ENCODE results near the gene SCYGR2. TPM values are rescaled to one million over a fixed set of nuclear protein-coding genes. Genes with fewer than 3 reads are reported as not detected.

Gene SCYGR2
- total RNA-seq, 2 experiments from 2014 or later = not detected

GRCh38 chr2:227614246-227614645 lies 15.6 kb downstream of the SCYGR2 start:
- POLR2A ChIA-PET = no interaction called here
- Histone ChIP-seq H3K9me2 (ENCODE audit: insufficient read depth, low read length) (no peaks in the 10 kb centered on the region), H3K4me1 (ENCODE audit: insufficient read depth, low read length, poor library complexity, severe bottlenecking) (no peaks in the 10 kb centered on the region), H3K27ac (ENCODE audit: low read depth, low read length, poor library complexity, severe bottlenecking) (no peak overlapping the region), H3K9me3 (ENCODE audit: low read length) (no peaks in the 10 kb centered on the region), H2AFZ (ENCODE audit: low read length) (no peak overlapping the region), H3K36me3 (ENCODE audit: insufficient read depth, low read length) (no peaks in the 10 kb centered on the region), H4K20me1 (ENCODE audit: insufficient read depth, low read length) (no peaks in the 10 kb centered on the region), H3K79me2 (ENCODE audit: insufficient read depth, low read depth, low read length) (no peaks in the 10 kb centered on the region), H3K4me2 (ENCODE audit: low read length) (no peak overlapping the region), H3K4me3 (ENCODE audit: low read depth, low read length, poor library complexity, severe bottlenecking) (no peak overlapping the region)
- no peak for DNase-seq (ENCODE audit: low spot score)
- CTCF ChIA-PET (ENCODE audit: unreplicated experiment) = no interaction called here
- intact Hi-C loops (cut with micrococcal nuclease; ENCODE audit: unreplicated experiment) = no loop called here
- no TSS peak for BruUV-seq (replicated peaks)
- TF ChIP-seq, protein P1, sequence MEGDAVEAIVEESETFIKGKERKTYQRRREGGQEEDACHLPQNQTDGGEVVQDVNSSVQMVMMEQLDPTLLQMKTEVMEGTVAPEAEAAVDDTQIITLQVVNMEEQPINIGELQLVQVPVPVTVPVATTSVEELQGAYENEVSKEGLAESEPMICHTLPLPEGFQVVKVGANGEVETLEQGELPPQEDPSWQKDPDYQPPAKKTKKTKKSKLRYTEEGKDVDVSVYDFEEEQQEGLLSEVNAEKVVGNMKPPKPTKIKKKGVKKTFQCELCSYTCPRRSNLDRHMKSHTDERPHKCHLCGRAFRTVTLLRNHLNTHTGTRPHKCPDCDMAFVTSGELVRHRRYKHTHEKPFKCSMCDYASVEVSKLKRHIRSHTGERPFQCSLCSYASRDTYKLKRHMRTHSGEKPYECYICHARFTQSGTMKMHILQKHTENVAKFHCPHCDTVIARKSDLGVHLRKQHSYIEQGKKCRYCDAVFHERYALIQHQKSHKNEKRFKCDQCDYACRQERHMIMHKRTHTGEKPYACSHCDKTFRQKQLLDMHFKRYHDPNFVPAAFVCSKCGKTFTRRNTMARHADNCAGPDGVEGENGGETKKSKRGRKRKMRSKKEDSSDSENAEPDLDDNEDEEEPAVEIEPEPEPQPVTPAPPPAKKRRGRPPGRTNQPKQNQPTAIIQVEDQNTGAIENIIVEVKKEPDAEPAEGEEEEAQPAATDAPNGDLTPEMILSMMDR (conservative IDR thresholded peaks at IDR 0.05; ENCODE audit: low read length) = no peak
- no peak for TF ChIP-seq EZH2phosphoT487 (IDR thresholded peaks at IDR 0.05; ENCODE audit: borderline replicate concordance, low read depth, low read length)

DNA sequence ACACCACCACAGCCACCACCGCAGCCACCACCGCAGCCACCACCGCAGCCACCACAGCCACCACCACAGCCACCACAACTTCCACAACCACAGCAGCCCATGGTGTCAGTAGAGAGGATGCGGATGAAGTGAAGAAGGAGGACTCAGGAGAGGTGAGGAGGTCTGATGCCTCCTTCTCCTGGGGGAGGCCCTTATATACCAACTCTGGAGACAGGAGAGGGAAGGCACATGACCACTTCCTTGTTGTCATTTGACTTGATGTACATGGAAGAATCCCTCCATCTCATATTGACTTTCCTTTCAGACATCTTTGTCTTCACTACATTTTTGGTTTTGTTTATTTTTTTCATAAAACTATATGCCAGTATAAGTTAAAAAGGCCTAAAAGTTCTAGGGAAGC lies 16.0 kb downstream of the SCYGR2 start, which contains the start of gene SCYGR3:
Gene SCYGR3, minus strand, starts transcription at position 101 of the 400 bp plus-strand sequence. Its CDS starts 0 bp downstream, at position 101.
- TF ChIP-seq, protein P1 (conservative IDR thresholded peaks at IDR 0.05; ENCODE audit: low read length) = no peak
- no peak for TF ChIP-seq EZH2phosphoT487 (IDR thresholded peaks at IDR 0.05; ENCODE audit: borderline replicate concordance, low read depth, low read length)
- Histone ChIP-seq H4K20me1 (ENCODE audit: insufficient read depth, low read length) (no peaks in the 10 kb centered on the region), H3K36me3 (ENCODE audit: insufficient read depth, low read length) (no peaks in the 10 kb centered on the region), H3K9me3 (ENCODE audit: low read length) (no peaks in the 10 kb centered on the region), H2AFZ (ENCODE audit: low read length) (no peak within 1 kb of the TSS), H3K4me3 (ENCODE audit: low read depth, low read length, poor library complexity, severe bottlenecking) (no peak within 1 kb of the TSS), H3K79me2 (ENCODE audit: insufficient read depth, low read depth, low read length) (no peaks in the 10 kb centered on the region), H3K4me1 (ENCODE audit: insufficient read depth, low read length, poor library complexity, severe bottlenecking) (no peaks in the 10 kb centered on the region), H3K9me2 (ENCODE audit: insufficient read depth, low read length) (no peaks in the 10 kb centered on the region), H3K27ac (ENCODE audit: low read depth, low read length, poor library complexity, severe bottlenecking) (no peak within 1 kb of the TSS), H3K4me2 (ENCODE audit: low read length) (no peak within 1 kb of the TSS)
- no TSS peak for BruUV-seq (replicated peaks)
- POLR2A ChIA-PET = no interaction called here
- CTCF ChIA-PET (ENCODE audit: unreplicated experiment) = no interaction called here
- no peak for DNase-seq (ENCODE audit: low spot score)
- intact Hi-C loops (cut with micrococcal nuclease; ENCODE audit: unreplicated experiment) = no loop called here

- ChIA-PET POLR2A (interaction anchor here (0.7 kb wide), 1 partner anchor 101 kb away, joined by 3 read pairs; no protein-coding TSS in a partner anchor), CTCF (ENCODE audit: unreplicated experiment) (no interaction called here)
- H3K4me1 ChIP-seq (ENCODE audit: insufficient read depth, low read length, poor library complexity, severe bottlenecking) = no peaks in the 10 kb centered on the region
- DNase-seq (ENCODE audit: low spot score) = no peak
- no peak overlapping the region for H3K4me3 ChIP-seq (ENCODE audit: low read depth, low read length, poor library complexity, severe bottlenecking)
- no peak overlapping the region for H2AFZ ChIP-seq (ENCODE audit: low read length)
- no peaks in the 10 kb centered on the region for H3K79me2 ChIP-seq (ENCODE audit: insufficient read depth, low read depth, low read length)
- H3K9me3 ChIP-seq (ENCODE audit: low read length) = no peaks in the 10 kb centered on the region
- no peak for TF ChIP-seq EZH2phosphoT487 (IDR thresholded peaks at IDR 0.05; ENCODE audit: borderline replicate concordance, low read depth, low read length)
- TF ChIP-seq, protein P1 (conservative IDR thresholded peaks at IDR 0.05; ENCODE audit: low read length) = no peak
- intact Hi-C loops (cut with micrococcal nuclease; ENCODE audit: unreplicated experiment) = no loop called here
- no peaks in the 10 kb centered on the region for H3K9me2 ChIP-seq (ENCODE audit: insufficient read depth, low read length)
- no TSS peak for BruUV-seq (replicated peaks)
- H3K4me2 ChIP-seq (ENCODE audit: low read length) = no peak overlapping the region
- H4K20me1 ChIP-seq (ENCODE audit: insufficient read depth, low read length) = no peaks in the 10 kb centered on the region
- H3K27ac ChIP-seq (ENCODE audit: low read depth, low read length, poor library complexity, severe bottlenecking) = no peak overlapping the region
- no peaks in the 10 kb centered on the region for H3K36me3 ChIP-seq (ENCODE audit: insufficient read depth, low read length)
Measured at GRCh38 chr2:227615181-227615580, 16.5 kb downstream of the SCYGR2 start.

All from OCI-LY7 (cell line).